B cell (primary cell): ENCODE data around the gene RSAD1.

Experiments used
- CTCF ChIP-seq: fragments of 200-600 bp; IDR thresholded peaks from one replicate; pipeline ENCODE4 v1.8.0; 2022; ENCODE audit warnings: antibody characterized with exemption, mild to moderate bottlenecking
- EZH2 ChIP-seq: IDR thresholded peaks from 2 replicates; pipeline ENCODE4 v1.6.1; 2012; ENCODE audit warnings: borderline replicate concordance, low read depth, mild to moderate bottlenecking, moderate library complexity, low read length; ENCODE audit not compliant: insufficient read depth, poor library complexity, severe bottlenecking

GRCh38 chr17:50533185-50533584, 54.5 kb downstream of the RSAD1 start:
- no peak for TF ChIP-seq EZH2
- no peak for TF ChIP-seq CTCF
